22Rv1 (cell line): ENCODE results near the gene KCTD3.

Source experiments
- H3K27ac ChIP-seq: fragments of 450-650 bp; 2 replicates; pipeline ENCODE4 v1.5.1; 2017
- ZFX ChIP-seq: fragments of 450-650 bp; IDR thresholded peaks from 2 replicates; pipeline ENCODE4 v1.6.1; 2017; ENCODE audit warnings: antibody characterized with exemption, borderline replicate concordance
- TF ChIP-seq, protein P1 (sequence below): fragments of 450-650 bp; IDR thresholded peaks from 2 replicates; pipeline ENCODE4 v1.5.1; 2017; ENCODE audit warnings: mild to moderate bottlenecking

Gene KCTD3

DNA sequence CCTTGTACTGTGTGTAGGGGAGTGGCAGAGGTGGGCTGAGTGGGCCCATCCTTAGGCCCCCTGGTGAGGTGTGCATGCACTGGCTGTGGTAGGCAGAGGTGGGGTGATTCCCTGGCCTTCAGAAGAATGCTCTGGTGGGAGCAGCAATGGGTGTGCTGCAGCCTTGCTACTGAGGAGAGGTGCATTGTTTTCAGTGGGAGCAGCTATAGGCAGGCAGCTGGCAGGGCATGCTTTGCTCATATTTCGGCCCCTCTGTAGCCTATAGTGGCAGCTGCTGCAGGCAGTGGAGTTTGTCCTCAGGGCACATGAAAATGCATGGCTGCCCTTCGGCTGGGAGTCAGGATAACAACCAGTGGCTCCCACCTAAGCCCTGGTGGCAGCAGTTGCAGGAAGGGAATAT lies 10.1 kb upstream of the KCTD3 start:
- H3K27ac ChIP-seq = no peak overlapping the region
- TF ChIP-seq, protein P1, sequence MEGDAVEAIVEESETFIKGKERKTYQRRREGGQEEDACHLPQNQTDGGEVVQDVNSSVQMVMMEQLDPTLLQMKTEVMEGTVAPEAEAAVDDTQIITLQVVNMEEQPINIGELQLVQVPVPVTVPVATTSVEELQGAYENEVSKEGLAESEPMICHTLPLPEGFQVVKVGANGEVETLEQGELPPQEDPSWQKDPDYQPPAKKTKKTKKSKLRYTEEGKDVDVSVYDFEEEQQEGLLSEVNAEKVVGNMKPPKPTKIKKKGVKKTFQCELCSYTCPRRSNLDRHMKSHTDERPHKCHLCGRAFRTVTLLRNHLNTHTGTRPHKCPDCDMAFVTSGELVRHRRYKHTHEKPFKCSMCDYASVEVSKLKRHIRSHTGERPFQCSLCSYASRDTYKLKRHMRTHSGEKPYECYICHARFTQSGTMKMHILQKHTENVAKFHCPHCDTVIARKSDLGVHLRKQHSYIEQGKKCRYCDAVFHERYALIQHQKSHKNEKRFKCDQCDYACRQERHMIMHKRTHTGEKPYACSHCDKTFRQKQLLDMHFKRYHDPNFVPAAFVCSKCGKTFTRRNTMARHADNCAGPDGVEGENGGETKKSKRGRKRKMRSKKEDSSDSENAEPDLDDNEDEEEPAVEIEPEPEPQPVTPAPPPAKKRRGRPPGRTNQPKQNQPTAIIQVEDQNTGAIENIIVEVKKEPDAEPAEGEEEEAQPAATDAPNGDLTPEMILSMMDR = no peak
- no peak for TF ChIP-seq ZFX

DNA sequence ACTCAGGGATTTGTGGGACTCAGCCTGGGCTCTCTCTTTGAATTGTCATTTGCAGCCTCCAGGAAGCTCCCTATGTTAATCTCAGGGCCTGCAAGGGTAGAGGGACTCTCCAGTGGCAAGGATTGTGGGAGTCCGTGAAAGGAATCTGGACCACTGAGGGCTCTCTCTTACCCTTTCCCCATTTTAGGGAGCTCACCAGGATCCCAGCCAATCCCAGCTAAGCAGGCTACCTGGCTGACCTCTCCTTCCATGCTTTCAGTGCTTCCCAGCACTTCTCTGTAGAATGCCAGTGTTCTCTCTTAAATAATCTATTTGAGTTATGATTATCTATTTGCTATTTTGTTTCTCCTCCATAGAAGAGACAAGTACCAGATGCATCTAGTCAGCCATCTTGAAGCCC lies 9.6 kb upstream of the KCTD3 start:
- no peak for TF ChIP-seq ZFX
- TF ChIP-seq, protein P1 = no peak
- no peak overlapping the region for H3K27ac ChIP-seq

DNA sequence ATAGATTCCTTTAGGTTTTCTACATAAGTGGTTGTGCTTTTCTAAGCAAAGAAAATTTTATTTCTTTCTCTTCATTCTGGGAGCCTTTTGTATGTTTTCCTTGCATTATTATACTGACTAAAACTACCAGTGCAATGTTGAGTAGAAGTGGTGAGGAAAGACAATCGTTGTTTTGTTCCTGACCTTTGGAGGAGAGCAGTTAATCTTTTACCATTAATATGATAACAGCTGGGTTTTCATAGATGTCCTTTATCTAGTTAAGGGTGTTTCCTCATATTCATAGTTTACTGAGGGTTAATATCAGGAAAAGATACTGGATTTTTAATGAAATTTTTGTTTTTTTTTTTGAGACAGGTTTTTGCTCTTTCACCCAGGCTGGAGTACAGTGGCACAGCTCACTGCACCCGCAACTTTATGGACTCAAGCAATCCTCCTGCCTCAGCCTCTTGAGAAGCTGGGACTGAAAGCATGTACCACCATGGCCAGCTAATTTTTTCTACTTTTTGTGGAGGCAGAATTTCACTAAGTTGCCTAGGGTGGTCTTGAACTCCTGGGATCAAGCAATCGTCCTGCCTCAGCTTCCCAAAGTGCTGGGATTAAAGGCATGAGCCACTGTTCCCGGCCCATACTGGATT lies 9.0 kb upstream of the KCTD3 start:
- TF ChIP-seq, protein P1 = no peak
- no peak for TF ChIP-seq ZFX

DNA sequence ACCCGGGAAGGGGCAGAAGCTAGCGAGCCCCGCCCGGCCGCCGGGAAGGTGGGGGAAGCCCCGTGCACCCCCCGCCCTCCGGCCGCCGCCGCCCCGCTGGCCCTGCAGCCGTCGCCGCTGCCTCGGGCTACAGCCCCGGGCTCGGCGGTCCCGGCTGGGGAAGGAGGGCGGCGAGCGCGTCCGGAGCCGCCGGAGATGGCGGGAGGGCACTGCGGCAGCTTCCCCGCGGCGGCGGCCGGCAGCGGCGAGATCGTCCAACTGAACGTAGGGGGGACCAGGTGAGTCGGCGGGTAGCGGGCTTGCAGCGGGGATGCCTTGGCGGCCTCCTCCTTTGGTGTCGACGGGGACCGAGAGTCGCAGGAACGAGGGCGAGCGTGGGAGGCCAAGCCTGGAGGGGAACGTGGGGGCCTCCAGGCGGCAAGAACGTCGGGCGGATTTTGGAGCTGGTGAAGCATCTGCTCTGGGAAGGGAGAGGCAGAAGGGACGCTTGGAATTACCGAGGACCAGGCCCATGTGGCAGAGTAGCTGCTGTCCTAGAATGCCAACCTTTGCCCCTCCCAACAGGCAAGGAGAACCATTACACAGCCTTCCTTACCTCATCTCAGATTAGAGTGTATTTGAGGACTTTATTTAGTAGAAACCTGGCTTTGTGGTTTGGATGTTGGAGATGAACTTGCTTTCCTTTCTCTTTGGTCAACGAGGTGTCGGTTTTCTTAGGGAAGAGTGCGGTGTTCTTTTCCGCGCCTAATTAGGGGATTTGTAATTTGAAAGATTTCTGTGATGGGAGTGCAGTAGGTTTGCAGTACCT lies 591 bp downstream of the KCTD3 start:
- TF ChIP-seq ZFX = no peak
- TF ChIP-seq, protein P1 = no peak
- peak overlapping the region; percentile 91 for H3K27ac ChIP-seq

More for the DNA sequence above, 9.0 kb upstream of the KCTD3 start:
- no peak overlapping the region for H3K27ac ChIP-seq

DNA sequence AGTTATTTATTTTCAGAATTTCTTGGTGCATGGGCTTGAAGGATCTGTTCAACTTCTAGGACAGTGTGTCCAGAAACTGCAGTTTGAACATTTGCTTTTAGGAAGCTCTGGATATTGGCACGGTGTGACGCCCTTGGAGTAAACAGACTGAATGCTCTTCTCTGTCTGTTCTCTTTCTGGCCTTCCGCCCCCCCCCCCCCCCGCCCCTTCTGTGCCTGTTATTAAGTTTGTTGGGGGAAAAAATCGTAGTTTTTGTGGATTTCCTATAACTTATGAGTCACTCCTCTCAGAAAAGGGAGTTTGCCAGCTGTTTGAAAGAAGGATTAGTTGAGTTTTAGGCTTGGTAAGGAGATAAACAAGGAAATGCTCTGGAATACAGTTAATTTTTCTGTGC lies 1.2 kb downstream of the KCTD3 start:
- peak overlapping the region; percentile 91 for H3K27ac ChIP-seq
- TF ChIP-seq, protein P1 = no peak
- TF ChIP-seq ZFX = no peak

DNA sequence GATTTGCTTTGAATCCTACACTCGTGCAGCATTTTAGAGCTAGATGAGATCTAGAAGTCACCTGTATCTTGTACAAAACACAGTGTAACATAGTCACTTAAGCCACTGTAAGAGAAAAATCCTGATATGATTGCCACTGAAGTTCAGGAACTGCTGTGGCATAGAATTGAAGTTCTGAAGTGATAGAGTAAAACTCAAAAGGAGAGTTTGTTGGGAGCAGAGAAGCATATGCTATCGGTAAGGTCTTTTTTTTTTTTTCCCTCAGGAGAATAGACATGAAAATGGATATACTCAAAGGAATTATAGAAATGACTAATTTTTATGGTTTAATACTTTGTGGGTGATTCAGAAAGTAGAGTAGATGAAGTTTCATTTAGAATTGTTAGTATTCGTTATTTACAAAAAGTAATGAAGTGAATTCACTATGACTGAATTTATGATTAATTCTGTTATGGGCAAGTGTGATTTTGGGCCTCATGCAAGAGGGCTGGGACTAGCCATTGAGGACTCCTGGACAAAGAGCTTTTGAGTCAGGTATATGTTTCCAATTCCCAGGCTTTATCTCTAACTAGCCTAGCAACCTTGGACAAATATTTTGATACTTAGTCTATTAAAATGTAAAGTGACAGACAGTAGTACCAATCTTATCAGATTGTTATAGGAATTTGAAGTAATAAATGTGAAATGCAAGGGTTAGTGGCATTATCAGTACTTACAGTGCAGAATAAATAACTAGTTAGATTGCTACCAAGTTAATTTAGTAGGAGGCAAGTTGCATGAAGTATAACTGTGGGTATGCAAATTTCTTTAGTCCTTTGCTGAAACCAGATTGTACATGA lies 3.1 kb downstream of the KCTD3 start:
- TF ChIP-seq, protein P1 = no peak
- TF ChIP-seq ZFX = no peak
- H3K27ac ChIP-seq = peak overlapping the region; percentile 91
